Epidermal melanocyte (primary cell): Measurements from ENCODE around the gene TSPAN5.

Experiments used
- DNase-seq: peaks from one replicate; pipeline ENCODE4 v3.0.0; 2011; ENCODE audit warnings: low spot score; ENCODE audit not compliant: insufficient read length

Gene TSPAN5

DNA sequence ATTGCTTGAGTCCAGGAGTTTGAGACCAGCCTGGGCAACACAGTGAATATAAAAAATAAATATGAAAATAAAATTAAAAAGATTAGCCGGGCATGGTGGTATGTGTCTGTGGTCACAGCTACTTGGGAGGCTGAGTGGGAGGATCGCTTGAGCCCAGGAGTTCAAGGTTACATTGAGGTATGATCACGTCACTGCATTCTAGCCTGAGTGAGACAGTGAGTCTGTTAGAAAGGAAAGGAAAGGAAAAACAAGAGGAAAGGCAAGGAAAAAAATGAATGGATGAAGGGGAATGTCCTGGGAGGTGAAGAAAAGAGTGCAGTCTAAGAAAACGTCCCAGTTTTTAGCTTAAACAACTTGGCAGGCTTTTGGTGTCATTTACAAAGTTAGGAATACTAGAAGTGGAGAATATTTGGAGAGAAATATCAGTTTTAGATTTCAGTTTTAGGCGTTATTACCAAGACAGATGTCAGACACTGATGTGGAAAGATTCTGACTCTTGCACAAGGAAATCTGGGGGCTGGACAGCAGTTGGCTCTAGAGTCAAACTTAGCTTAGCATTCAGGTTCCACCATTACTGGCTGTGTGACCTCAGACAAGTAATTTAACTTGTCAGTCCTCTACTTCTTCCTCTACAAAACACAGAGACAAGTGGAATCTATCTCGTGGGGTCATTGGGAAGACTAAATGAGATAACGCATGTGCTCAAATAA is 139.0 kb downstream of the TSPAN5 start:
- DNase-seq: no peak

DNA sequence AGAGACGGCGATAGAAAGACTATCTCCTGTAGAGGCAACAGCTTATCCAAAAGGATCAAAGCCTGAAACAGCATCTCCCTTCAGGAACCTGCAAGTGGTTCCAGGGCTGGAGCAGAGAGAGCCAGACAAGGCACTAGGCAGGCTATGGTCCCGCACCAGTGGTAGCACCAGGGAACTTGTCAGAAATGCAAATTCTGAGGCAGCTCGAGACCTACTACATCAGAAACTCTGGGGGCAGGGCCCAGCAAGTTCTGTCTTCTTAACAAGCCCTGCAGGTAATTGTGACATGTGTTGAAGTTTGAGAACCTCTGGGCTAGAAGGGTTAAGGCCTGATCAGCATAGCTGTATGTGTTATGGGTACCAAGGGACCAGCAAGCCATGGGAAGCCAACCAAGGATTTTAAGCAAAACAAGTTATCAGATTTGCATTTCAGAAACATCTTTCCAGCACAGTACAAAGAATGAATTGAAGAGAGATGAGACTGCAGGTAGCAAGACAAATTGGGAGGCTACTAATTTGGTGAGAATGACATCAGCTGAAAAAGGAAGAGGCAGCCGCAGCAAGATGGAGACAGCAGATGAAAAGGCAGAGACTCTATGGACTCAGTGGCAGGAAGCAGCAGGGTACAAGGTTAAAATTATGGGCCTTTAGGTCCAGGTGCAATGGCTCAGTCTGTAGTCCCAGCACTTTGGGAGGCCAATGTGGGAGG is 139.7 kb downstream of the TSPAN5 start:
- DNase-seq: no peak

DNA sequence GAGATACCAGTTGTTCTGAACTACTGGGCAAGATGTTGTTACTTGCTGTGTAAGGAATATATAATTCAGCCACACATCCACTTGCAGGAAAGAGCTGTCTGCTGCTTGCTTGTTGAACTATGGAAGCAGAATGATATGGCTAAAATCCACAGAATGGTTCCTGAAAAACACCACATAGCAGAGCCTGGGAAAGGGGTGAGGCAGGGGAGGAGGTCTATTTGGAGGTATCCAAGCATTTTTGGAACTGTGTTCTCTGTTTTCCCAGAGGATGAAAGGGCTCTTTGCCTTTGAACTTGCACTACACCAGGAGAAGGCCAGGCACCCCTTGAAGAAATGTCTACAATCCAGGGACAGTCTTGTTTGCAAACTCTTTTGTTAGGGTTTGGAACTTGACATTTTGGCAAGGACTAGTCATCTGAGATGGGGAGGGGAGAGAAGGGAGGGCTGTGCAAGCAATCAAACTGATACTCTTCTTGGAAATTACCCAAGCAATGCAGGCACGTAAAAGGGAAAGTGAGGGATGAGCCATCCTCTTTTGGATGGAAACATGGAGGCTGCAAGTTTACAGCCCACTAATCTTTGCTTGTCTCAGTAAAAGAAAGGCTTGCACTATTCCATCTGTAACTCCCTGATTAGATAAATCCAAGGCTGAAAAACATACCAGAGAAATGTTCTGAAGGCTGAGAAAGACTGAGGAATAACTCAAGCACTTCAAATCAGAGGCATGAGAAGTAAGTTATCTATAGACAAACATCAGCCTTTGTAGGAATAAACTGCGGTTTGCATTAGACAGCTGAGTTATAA is 141.0 kb downstream of the TSPAN5 start:
- no peak for DNase-seq

GRCh38 chr4:98516441-98517217 is 141.8 kb downstream of the TSPAN5 start:
- no peak for DNase-seq

GRCh38 chr4:98516042-98516440 is 142.4 kb downstream of the TSPAN5 start:
- peak; percentile 29 for DNase-seq

DNA sequence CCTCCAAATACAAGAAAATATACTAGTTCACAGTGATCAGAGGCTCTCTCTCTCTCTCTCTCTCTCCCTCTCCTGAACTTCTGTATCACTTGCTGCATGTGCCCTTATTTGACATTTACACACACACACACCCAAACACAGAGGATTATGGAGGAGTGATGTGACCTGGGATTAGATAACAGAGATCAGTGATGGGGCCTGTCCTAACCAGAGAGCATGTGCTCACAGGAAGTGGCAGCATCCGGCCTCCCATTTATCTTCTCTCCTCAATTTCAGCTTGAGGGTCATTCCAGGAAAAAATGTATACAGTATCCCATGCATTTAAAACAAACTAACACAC is 143.0 kb downstream of the TSPAN5 start:
- no peak for DNase-seq

DNA sequence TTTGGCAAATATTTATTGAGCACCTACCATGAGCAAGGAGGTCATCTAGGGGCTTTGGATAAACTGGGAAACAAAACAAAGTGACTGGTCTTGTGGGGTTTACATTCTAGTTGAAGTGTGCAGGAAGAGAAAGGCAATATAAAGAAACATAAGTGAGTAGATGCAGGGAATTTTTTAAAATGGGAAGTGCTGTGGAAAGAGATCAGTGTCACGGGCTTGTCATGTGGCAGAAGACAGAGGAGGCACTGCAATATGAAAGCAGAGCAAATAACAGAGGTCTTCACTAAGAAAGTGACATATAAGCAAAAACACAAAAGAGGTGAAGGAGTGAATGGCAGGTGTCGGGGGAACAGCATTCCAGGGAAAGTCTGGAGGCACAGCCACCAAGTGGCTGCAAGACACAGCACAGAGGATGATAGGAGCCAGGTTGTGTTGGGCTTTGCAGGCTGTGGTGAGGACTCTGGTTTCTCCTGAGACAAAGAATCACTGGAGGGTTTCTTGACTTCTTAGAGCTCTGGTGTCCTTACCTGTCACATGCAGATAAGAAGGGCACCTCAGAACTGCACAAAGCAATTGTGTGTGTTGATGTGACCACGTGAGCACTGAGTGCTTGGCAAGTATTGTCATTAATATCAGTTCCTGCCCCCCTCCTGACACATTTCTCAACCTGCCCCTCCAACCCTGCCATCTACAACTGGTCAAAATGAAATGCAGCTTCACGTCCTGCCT is 143.5 kb downstream of the TSPAN5 start:
- DNase-seq: no peak

DNA sequence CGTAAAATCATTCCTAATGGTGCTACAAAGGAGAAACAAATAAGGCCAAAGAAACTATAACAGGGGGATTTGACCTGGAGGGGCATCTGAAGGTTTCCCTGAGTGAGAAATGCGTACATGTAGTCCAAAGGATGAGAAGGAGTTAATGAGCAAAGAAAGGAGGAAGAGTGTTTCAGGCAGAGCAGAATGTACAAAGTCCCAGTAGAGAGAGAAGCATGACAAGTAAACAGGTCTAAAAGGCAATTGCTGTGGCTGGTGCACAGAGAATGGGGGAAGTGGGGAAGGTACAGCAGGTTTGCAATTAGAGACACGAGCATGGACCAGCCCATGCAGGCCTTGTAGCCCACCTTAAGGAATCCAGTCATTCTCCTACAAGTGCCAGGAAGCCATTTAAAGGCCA is 145.5 kb downstream of the TSPAN5 start:
- no peak for DNase-seq

DNA sequence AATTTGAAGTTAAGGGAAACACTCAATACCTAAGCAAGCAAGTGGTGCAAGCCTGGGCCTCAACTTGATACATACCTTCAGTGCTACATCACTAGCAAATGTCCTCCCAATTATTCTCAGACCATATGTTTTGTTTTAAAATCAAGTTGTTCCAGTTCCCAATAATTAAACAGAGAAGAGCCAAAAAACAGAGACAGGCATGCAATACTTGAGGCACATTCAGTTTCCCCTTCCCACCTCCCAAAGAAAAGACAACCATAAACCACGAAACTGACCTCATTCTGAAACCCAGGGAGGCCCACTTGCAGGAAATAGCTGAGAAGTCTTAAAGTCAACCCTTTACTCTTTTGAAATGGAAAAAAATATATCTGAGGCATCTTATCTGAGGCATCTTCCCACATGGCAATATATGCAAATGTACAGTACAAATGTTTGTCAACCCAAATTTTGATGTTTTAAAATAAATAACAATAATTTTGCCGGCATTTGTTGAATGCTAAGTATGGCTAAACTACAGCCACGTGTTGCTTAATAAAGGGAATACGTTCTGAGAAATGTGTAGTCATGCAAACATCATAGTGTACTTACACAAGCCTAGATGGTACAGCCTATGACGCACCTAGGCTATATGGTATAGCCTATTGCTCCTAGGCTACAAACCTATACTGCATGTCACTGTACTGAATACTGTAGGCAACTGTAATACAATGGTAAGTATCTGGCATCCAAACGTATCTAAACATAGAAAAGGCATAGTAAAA is 147.5 kb downstream of the TSPAN5 start:
- DNase-seq: no peak

GRCh38 chr4:98510340-98510739 is 148.1 kb downstream of the TSPAN5 start:
- DNase-seq: no peak

DNA sequence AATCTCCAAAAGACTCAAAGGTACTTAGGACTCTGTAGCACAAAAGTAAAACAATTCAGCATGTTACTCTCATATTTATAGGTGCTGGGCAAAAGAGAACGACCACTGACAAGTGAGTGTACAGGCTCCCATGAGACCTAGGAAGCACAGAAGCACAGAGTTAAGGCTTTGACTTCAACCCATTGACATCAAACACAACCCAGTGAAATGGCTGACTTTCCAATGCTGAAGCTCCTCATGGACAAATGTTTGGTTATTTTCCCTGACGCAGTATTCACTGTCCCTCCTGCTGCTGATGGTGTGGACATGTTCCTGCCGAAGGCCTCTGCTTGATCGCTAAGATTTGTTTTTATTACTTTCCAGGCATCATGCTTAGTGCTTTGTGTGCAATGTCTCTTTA is 148.7 kb downstream of the TSPAN5 start:
- DNase-seq: no peak

GRCh38 chr4:98508829-98509598 is 149.4 kb downstream of the TSPAN5 start:
- no peak for DNase-seq

DNA sequence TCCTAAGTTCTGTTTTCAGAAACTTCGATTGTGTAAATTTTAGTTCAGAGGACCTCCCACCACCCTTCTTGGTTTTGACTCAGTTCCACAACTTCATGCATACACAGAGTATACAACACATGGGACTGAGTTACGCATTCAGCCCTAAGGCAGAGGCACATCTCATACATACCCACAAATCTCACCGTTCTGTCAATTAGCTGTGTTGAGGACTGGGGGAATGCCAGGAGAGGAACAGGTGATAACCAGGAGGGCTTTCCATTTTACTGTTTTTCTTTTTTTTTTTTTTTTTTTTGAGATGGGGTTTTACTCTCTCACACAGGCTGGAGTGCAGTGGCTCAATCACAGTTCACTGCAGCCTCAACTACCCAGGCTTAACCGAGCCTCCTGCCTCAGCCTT is 150.2 kb downstream of the TSPAN5 start:
- no peak for DNase-seq

DNA sequence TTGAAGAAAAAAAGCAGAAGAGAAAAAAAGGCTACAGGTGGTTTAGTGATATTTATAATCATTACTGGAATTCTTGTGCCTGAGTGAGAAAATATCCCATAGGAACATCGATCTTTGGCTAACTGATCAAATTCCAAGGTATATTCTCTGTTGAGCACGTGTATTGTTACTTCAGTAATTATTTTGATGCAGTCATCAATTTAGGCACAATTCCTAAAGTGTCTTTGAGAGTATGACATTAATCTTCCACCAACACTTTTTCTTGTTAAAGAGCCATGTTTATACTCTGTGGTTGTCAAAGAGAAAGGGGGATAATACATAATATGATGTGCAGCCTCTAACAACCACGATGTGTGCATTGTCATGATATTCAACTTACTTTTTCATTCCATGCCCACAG is 151.1 kb downstream of the TSPAN5 start:
- DNase-seq: no peak

DNA sequence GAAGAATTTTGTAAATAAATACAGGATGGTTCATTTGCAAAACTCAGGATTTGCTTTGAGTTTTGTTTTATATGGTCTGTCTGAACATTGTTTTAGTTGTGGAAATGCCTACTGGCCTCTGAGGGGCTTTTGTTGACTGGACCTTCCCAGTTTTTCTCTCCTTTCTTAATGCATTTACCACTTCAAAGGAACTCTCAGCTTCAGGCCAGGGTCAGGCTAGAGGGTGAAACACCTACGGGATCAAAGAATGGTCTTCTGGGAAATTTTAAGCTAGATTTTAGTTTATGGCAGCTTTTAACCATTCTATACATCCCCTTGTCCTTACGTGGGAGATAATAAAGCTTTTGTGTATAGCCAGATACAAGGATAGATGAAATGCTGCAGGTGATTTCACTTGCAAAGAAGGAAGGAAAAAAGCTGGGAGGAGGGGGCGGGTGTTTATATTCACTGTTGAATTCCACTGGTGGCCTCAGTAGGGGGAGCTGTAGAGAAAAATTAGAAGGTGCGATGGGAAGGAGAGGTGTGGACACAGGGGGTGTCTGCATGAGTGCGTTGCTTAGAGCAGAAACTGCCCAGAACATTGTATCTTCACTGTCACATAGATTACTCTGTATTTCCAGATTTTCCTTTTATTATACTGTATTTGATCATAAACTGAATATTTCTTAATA is 151.8 kb downstream of the TSPAN5 start:
- DNase-seq: no peak

- no peak for DNase-seq
Observed at GRCh38 chr4:98505992-98506391, 152.4 kb downstream of the TSPAN5 start.

DNA sequence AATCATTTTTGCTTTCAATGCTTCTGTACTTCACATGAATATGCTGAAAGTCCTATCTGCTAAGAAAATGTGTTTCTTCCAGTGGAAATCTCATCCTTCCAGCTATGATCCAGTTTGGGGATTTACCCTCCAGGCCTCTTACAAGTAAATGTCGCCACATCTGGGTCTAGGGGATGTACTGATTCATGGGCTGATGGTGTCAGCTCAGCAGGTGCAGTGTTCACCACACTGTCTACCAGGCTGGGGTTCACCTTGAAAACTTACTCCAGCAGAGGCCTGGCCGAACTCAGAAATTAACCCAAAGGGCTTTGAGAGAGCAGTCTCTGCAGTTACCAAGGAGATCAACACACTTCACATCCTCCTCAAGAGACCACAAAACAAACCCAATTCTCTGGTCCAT is 154.3 kb downstream of the TSPAN5 start:
- DNase-seq: no peak

DNA sequence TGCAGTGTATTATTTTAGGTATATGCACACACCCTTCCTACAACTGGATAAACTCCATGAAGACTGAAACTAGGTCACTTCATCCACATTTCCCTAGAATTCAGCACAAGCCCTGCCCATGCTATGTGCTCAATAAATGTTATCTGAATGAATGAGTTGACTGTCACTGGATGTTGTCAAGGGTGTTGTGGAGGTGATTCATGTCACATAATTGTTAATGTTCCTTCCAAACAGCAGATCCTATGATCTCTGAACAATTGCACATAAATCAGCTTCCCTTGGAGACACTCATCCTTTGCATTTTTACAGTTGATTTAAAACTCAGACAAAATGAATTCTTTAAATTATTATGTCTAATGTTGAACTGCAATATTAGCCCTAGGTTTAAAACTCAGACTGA is 154.7 kb downstream of the TSPAN5 start:
- DNase-seq: no peak

GRCh38 chr4:98502624-98503023 is 155.8 kb downstream of the TSPAN5 start:
- no peak for DNase-seq
